ENCODE data around the gene WDTC1.

WDTC1 gene

GRCh38 chr1:27301582-27302199 lies 67.3 kb downstream of the WDTC1 start:
- DNase-seq (ENCODE audit: low read depth in 2 of 2): no peak

- no peak for DNase-seq (ENCODE audit: low read depth in 2 of 2)
Observed at GRCh38 chr1:27302612-27303011, 68.2 kb downstream of the WDTC1 start.

- no peak for DNase-seq (ENCODE audit: low read depth in 2 of 2)
Observed at GRCh38 chr1:27303509-27303908, 69.1 kb downstream of the WDTC1 start.

- no peak for DNase-seq (ENCODE audit: low read depth in 2 of 2)
Observed at GRCh38 chr1:27306071-27306470, 71.6 kb downstream of the WDTC1 start.

GRCh38 chr1:27306892-27307761 lies 72.7 kb downstream of the WDTC1 start:
- DNase-seq (ENCODE audit: low read depth in 2 of 2): no peak

- no peak for DNase-seq (ENCODE audit: low read depth in 2 of 2)
Observed at GRCh38 chr1:27307874-27308598, 73.6 kb downstream of the WDTC1 start.

GRCh38 chr1:27314169-27314568 lies 79.7 kb downstream of the WDTC1 start:
- no peak for DNase-seq (ENCODE audit: low read depth in 2 of 2)

- no peak for DNase-seq (ENCODE audit: low read depth in 2 of 2)
Observed at GRCh38 chr1:27314737-27315136, 80.3 kb downstream of the WDTC1 start.

- DNase-seq (ENCODE audit: low read depth in 2 of 2): no peak
Observed at GRCh38 chr1:27316860-27317259, 82.4 kb downstream of the WDTC1 start.

- no peak for DNase-seq (ENCODE audit: low read depth in 2 of 2)
Observed at GRCh38 chr1:27318136-27318535, 83.7 kb downstream of the WDTC1 start.

- no peak for DNase-seq (ENCODE audit: low read depth in 2 of 2)
Observed at GRCh38 chr1:27318596-27318995, 84.2 kb downstream of the WDTC1 start.

GRCh38 chr1:27321813-27322568 lies 87.6 kb downstream of the WDTC1 start, which contains the start of gene TMEM222:
TMEM222 (plus strand) TSS chr1:27322163; CDS start chr1:27322198, 35 bp downstream.
- peak; percentile 96 for DNase-seq (ENCODE audit: low read depth in 2 of 2)

GRCh38 chr1:27322569-27323240 lies 88.3 kb downstream of the WDTC1 start:
- no peak for DNase-seq (ENCODE audit: low read depth in 2 of 2)

GRCh38 chr1:27325286-27325685 lies 90.9 kb downstream of the WDTC1 start:
- DNase-seq (ENCODE audit: low read depth in 2 of 2): no peak

GRCh38 chr1:27327964-27328363 lies 93.5 kb downstream of the WDTC1 start:
- no peak for DNase-seq (ENCODE audit: low read depth in 2 of 2)

- no peak for DNase-seq (ENCODE audit: low read depth in 2 of 2)
Observed at GRCh38 chr1:27330786-27331185, 96.4 kb downstream of the WDTC1 start.

GRCh38 chr1:27331426-27331825 lies 97.0 kb downstream of the WDTC1 start:
- no peak for DNase-seq (ENCODE audit: low read depth in 2 of 2)

GRCh38 chr1:27331922-27332321 lies 97.5 kb downstream of the WDTC1 start:
- no peak for DNase-seq (ENCODE audit: low read depth in 2 of 2)

- DNase-seq (ENCODE audit: low read depth in 2 of 2): no peak
Observed at GRCh38 chr1:27332536-27333281, 98.3 kb downstream of the WDTC1 start.

GRCh38 chr1:27333717-27334279 lies 99.4 kb downstream of the WDTC1 start:
- DNase-seq (ENCODE audit: low read depth in 2 of 2): no peak

All from stimulated activated CD4-positive, alpha-beta T cell treated with anti-CD3 and anti-CD28 coated beads, Interleukin-15, amount 100 ng/mL, for 48 hours (primary cell).